Measurements from ENCODE around the gene EYA2. TPM values are rescaled to one million over a fixed set of nuclear protein-coding genes. Genes with fewer than 3 reads are reported as not detected.

Gene EYA2
- total RNA-seq, 4 donors from 2014 or later = 0.47 to 4.1 (median 2.2) TPM

DNA sequence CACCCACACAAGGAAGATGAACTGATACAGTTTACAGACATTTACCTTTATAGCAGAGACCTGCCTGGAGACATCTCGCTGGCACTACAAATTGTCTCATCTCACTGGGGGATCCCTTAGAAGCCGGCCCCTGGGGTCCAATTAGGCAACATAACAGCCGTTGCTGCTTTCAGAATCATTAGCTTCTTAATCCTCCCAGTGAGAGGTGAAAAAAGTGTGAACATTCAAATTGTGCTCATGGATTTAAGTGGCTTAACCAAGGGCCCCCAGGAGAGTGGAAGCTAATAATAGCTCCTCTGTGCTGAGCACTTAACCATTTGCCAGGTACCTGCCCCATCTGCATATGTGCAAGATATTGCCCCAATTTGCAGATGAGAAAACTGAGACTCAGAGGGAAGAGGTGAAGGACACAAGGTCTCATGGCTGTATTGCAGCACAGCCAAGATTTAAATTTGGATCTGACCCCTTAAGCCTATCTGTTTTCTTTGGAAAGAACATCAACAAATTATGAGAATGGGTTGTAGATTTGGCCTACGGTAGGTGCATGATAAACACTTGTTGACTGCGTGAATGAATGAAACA is 101.0 kb downstream of the EYA2 start:
- H3K27ac ChIP-seq = no peak overlapping the region
- peaks cover 57% of the 10 kb centered on the region for H3K27me3 ChIP-seq
- peaks cover 0 to 5% (median 0%) of the 10 kb centered on the region in 3 donors for H3K4me1 ChIP-seq
- H3K4me3 ChIP-seq = no peak overlapping the region
- no peak for ATAC-seq
- no peaks in the 10 kb centered on the region for H3K9me3 ChIP-seq
- 48 to 85% methylated on average over 5 of the region's 5 CpGs for WGBS, 2 donors (ENCODE audit: low coverage in 1 of 2)
- TF ChIP-seq POLR2A (IDR thresholded peaks at IDR 0.05) (no peak), EP300 (IDR thresholded peaks at IDR 0.05) (no peak), POLR2AphosphoS5 (IDR thresholded peaks at IDR 0.05) (no peak), CTCF (IDR thresholded peaks at IDR 0.05) (no peak)
- no peaks in the 10 kb centered on the region for H3K36me3 ChIP-seq

DNA sequence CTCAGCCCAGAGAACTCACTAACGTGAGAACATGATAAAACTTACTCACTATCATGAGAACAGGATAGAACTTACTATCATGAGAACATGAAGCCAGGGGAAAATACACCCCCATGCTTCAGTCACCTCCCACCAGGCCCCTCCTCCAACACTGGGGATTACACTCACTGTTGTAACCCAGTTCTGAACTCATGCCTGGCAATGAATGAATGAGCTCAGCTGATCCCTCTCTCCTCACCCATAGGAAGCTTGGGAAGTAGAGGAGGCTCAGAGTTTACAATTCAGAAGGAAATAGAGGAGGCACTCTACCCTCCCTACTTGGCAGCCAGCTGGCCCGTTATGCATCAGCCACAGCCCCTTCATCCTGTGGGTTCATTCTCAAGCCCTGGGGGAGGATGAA is 102.5 kb downstream of the EYA2 start:
- H3K9me3 ChIP-seq = no peaks in the 10 kb centered on the region
- H3K4me1 ChIP-seq = no peaks in the 10 kb centered on the region
- H3K27ac ChIP-seq = no peak overlapping the region
- no peak overlapping the region for H3K4me3 ChIP-seq
- ATAC-seq = no peak
- TF ChIP-seq POLR2AphosphoS5 (IDR thresholded peaks at IDR 0.05) (no peak), EP300 (IDR thresholded peaks at IDR 0.05) (no peak), CTCF (IDR thresholded peaks at IDR 0.05) (no peak), POLR2A (IDR thresholded peaks at IDR 0.05) (no peak)
- WGBS, 2 donors (ENCODE audit: low coverage in 1 of 2) = 59 to 75% methylated on average over 2 of the region's 2 CpGs
- H3K27me3 ChIP-seq = peaks cover 47% of the 10 kb centered on the region
- no peaks in the 10 kb centered on the region for H3K36me3 ChIP-seq

- TF ChIP-seq CTCF (IDR thresholded peaks at IDR 0.05) (no peak), POLR2AphosphoS5 (IDR thresholded peaks at IDR 0.05) (no peak), POLR2A (IDR thresholded peaks at IDR 0.05) (no peak), EP300 (IDR thresholded peaks at IDR 0.05) (no peak)
- no peaks in the 10 kb centered on the region for H3K4me1 ChIP-seq
- peaks cover 45% of the 10 kb centered on the region for H3K27me3 ChIP-seq
- no peak for ATAC-seq
- peaks cover 0 to under 1% (median 0%) of the 10 kb centered on the region in 3 donors for H3K9me3 ChIP-seq
- H3K27ac ChIP-seq = no peak overlapping the region
- H3K4me3 ChIP-seq = no peak overlapping the region
- 35 to 52% methylated on average over 5 to 6 of the region's 6 CpGs for WGBS, 2 donors (ENCODE audit: low coverage in 1 of 2)
- no peaks in the 10 kb centered on the region for H3K36me3 ChIP-seq
Observed at GRCh38 chr20:46998477-46999240, 104.0 kb downstream of the EYA2 start.

DNA sequence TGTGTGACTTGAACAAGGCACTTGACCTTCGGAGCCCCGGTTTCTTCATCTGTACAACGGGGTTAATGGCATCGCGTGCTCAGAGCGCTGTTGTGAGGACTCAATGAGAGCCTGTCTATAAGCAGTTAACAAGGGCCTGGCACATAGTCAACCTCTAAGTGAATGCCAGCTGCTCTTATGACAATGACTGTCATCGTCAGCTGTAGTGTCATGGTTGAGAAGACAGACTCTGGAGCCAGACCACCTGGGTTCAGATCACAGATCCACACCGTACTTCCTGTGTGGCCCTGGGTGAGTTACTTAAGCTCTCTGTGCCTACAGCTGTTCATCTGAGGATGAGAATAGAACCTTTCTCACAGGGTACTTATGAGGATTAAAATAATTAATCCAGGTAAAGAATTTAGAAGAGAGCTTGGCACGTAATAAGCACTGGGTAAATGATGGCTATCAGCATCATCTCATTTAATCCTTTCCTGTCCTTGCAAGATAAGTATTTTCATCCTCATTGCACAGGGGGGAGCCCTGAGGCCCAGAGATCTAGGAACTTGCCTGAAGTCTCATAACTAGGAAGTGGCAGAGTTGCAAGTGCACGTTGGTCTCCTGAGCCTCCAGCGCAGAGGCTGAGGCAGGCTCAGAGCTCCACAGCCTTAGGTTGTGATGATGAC is 105.3 kb downstream of the EYA2 start:
- ATAC-seq = no peak
- 78 to 100% methylated on average over 6 to 8 of the region's 11 CpGs for WGBS, 2 donors (ENCODE audit: low coverage in 1 of 2)

More for the DNA sequence above, 105.3 kb downstream of the EYA2 start:
- no peak for TF ChIP-seq POLR2AphosphoS5 (IDR thresholded peaks at IDR 0.05)
- no peak for TF ChIP-seq EP300 (IDR thresholded peaks at IDR 0.05)
- TF ChIP-seq POLR2A (IDR thresholded peaks at IDR 0.05) = no peak
- no peak for TF ChIP-seq CTCF (IDR thresholded peaks at IDR 0.05)
- no peaks in the 10 kb centered on the region for H3K4me1 ChIP-seq
- no peaks in the 10 kb centered on the region for H3K36me3 ChIP-seq
- H3K4me3 ChIP-seq = no peak overlapping the region
- no peak overlapping the region for H3K27ac ChIP-seq
- H3K9me3 ChIP-seq = peaks cover 0 to 13% (median 0%) of the 10 kb centered on the region in 3 donors
- H3K27me3 ChIP-seq = peaks cover 43% of the 10 kb centered on the region

All from gastroesophageal sphincter (tissue), 4 donors.